PC-3 (cell line): Measurements from ENCODE around the gene TSPAN2.

Experiments used
- CTCF ChIP-seq: fragments of 300-600 bp; sonication (generic); conservative IDR thresholded peaks from 2 replicates; pipeline ENCODE4 v1.5.1; 2017; ENCODE audit warnings: antibody characterized with exemption, low read depth, mild to moderate bottlenecking, low read length
- EZH2 ChIP-seq: fragments of 300-600 bp; sonication (generic); IDR thresholded peaks from one replicate; pipeline ENCODE4 v1.6.1; 2017; ENCODE audit warnings: antibody characterized with exemption, mild to moderate bottlenecking, low read length; ENCODE audit not compliant: unreplicated experiment

GRCh38 chr1:115118086-115118485 lies 28.8 kb upstream of the TSPAN2 start:
- TF ChIP-seq CTCF (no peak), EZH2 (no peak)
